ENCODE measurements around the gene ERBB3. TPM values are rescaled to one million over a fixed set of nuclear protein-coding genes. Genes with fewer than 3 reads are reported as not detected.

The ERBB3 gene
- polyA plus RNA-seq, 1 of the 3 experiments (the other 2 are of a cell fraction): 1.4 TPM

DNA sequence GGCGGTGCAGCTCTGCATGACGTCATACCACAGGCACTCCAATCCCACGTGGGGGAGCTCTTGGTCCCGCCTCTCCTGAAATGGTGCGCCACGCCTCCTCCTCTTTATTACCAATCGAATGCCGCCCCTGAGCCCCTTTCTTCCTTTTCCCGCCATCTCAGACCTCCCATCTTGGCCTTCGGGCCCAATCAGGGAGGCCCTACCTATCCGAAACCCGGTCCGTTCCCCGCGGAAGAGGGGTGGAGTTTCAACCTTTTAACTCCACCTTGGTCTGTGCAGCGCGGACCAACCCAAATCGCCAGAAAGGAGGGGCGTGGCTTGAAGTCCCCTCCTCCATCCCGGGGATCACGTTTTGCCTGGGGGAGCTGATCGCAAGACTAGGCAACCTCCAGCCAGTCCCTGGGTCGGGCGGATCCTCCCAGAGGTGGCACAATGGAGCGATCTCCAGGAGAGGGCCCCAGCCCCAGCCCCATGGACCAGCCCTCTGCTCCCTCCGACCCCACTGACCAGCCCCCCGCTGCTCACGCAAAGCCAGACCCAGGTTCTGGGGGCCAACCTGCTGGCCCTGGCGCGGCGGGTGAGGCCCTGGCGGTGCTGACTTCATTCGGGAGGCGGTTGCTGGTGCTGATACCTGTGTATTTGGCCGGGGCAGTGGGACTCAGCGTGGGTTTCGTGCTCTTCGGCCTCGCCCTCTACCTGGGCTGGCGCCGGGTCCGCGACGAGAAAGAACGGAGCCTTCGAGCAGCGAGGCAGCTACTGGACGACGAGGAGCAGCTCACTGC is 48.1 kb downstream of the ERBB3 start, which contains the start of gene ESYT1:
TSS of gene ESYT1 (plus strand) at position 380 of the 782 bp plus-strand sequence. CDS start at position 433, 53 bp downstream.
- Histone ChIP-seq H3K9me3 (no peaks in the 10 kb centered on the region), H2AFZ (ENCODE audit: low read depth) (peak within 1 kb of the TSS; percentile 57; the same call in 1 of the 2 replicates), H3F3A (replicated peaks; ENCODE audit: insufficient read depth) (peaks cover 34% of the 10 kb centered on the region), H3K27me3 (ENCODE audit: insufficient read depth) (no peaks in the 10 kb centered on the region), H3K4me1 (ENCODE audit: control insufficient read depth in 1 of 2, insufficient read depth in 2 of 2, low read depth in 1 of 2, low read length in 1 of 2) (peaks cover 13 to 23% of the 10 kb centered on the region in 2 experiments), H3K4me3 (ENCODE audit: low read depth in 2 of 2, low read length in 1 of 2) (peak within 1 kb of the TSS; percentile 67 to 89), H3K36me3 (replicated peaks in 1 of 2; ENCODE audit: control insufficient read depth in 1 of 2, insufficient read depth in 2 of 2, low read length in 1 of 2) (peaks cover 25 to 28% of the 10 kb centered on the region in 2 experiments), H3K9ac (peak within 1 kb of the TSS; percentile 88), H3K9me2 (no peaks in the 10 kb centered on the region), H3K4me2 (peak within 1 kb of the TSS; percentile 98), H3K27ac (ENCODE audit: low read depth in 2 of 2, low read length in 1 of 2) (peak within 1 kb of the TSS; percentile 85 to 88), H3K79me2 (ENCODE audit: insufficient read depth) (peaks cover 58% of the 10 kb centered on the region), H4K20me1 (ENCODE audit: insufficient read depth) (no peaks in the 10 kb centered on the region)
- POLR2A ChIA-PET: interaction anchor here (0.6 to 2.9 kb wide), 15 partner anchors 9 to 234 kb away, joined by 3 to 44 read pairs (median 6); partner anchors contain the start of genes MYL6, MYL6B, PA2G4 and RNF41
- WGBS (ENCODE audit: low lambda C conversion rate): under 1% methylated on average over 21 of the region's 49 CpGs
- DNase-seq: peak; percentile 94
- CTCF ChIA-PET: interaction anchor here (0.6 to 16.0 kb wide), 13 partner anchors 8 to 94 kb away, joined by 3 to 272 read pairs (median 5); partner anchors contain the start of genes MYL6, MYL6B, RNF41 and SMARCC2
- TF ChIP-seq, protein P1, sequence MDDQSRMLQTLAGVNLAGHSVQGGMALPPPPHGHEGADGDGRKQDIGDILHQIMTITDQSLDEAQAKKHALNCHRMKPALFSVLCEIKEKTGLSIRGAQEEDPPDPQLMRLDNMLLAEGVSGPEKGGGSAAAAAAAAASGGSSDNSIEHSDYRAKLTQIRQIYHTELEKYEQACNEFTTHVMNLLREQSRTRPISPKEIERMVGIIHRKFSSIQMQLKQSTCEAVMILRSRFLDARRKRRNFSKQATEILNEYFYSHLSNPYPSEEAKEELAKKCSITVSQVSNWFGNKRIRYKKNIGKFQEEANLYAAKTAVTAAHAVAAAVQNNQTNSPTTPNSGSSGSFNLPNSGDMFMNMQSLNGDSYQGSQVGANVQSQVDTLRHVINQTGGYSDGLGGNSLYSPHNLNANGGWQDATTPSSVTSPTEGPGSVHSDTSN (IDR thresholded peaks at IDR 0.05): peak; percentile 1; the same call in 1 of the 2 replicates
- TF ChIP-seq JUND (IDR thresholded peaks at IDR 0.05) (peak; percentile 42; the same call in 1 of the 2 replicates), MXI1 (IDR thresholded peaks at IDR 0.05; ENCODE audit: low read depth, low read length) (peak; percentile 85), GABPA (IDR thresholded peaks at IDR 0.05; ENCODE audit: low read depth) (peak; percentile 36; the same call in 1 of the 2 replicates), NRF1 (IDR thresholded peaks at IDR 0.05; ENCODE audit: low read depth, low read length) (no peak), SIN3A (IDR thresholded peaks at IDR 0.05; ENCODE audit: borderline replicate concordance, low read depth, low read length) (peak; percentile 70; the same call in 1 of the 2 replicates), FOSL2 (IDR thresholded peaks at IDR 0.05; ENCODE audit: borderline replicate concordance, low read depth) (peak; percentile 9; the same call in 1 of the 2 replicates), FOXM1 (IDR thresholded peaks at IDR 0.05; ENCODE audit: low read depth) (no peak), RFX5 (IDR thresholded peaks at IDR 0.05; ENCODE audit: low read length) (peak; percentile 79; the same call in 1 of the 2 replicates), RCOR1 (IDR thresholded peaks at IDR 0.05; ENCODE audit: low read length) (no peak), SMC3 (IDR thresholded peaks at IDR 0.05; ENCODE audit: low read depth, low read length) (no peak), MEF2A (IDR thresholded peaks at IDR 0.05; ENCODE audit: borderline replicate concordance, low read depth) (no peak), RXRA (IDR thresholded peaks at IDR 0.05; ENCODE audit: borderline replicate concordance, low read depth) (no peak), TCF12 (IDR thresholded peaks at IDR 0.05) (no peak), NFIC (IDR thresholded peaks at IDR 0.05; ENCODE audit: borderline replicate concordance) (no peak), CHD2 (IDR thresholded peaks at IDR 0.05; ENCODE audit: low read length, partially characterized antibody) (no peak), ELF1 (IDR thresholded peaks at IDR 0.05) (no peak), EZH2phosphoT487 (IDR thresholded peaks at IDR 0.05; ENCODE audit: borderline replicate concordance, low read depth) (no peak), TAF1 (IDR thresholded peaks at IDR 0.05; ENCODE audit: borderline replicate concordance, low read depth, low read length) (peak; percentile 86), YY1 (IDR thresholded peaks at IDR 0.05; ENCODE audit: low read depth) (no peak), RAD21 (IDR thresholded peaks at IDR 0.05; ENCODE audit: low read length) (no peak), EP300 (IDR thresholded peaks at IDR 0.05; ENCODE audit: borderline replicate concordance in 1 of 2, low read depth in 1 of 2, low read length in 1 of 2) (no peak), GATA2 (CRISPR knock-in tag; IDR thresholded peaks at IDR 0.05) (no peak)
- TF ChIP-seq, protein P2, sequence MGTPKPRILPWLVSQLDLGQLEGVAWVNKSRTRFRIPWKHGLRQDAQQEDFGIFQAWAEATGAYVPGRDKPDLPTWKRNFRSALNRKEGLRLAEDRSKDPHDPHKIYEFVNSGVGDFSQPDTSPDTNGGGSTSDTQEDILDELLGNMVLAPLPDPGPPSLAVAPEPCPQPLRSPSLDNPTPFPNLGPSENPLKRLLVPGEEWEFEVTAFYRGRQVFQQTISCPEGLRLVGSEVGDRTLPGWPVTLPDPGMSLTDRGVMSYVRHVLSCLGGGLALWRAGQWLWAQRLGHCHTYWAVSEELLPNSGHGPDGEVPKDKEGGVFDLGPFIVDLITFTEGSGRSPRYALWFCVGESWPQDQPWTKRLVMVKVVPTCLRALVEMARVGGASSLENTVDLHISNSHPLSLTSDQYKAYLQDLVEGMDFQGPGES (IDR thresholded peaks at IDR 0.05; ENCODE audit: low read depth, low read length): no peak
- TF ChIP-seq, protein P3, sequence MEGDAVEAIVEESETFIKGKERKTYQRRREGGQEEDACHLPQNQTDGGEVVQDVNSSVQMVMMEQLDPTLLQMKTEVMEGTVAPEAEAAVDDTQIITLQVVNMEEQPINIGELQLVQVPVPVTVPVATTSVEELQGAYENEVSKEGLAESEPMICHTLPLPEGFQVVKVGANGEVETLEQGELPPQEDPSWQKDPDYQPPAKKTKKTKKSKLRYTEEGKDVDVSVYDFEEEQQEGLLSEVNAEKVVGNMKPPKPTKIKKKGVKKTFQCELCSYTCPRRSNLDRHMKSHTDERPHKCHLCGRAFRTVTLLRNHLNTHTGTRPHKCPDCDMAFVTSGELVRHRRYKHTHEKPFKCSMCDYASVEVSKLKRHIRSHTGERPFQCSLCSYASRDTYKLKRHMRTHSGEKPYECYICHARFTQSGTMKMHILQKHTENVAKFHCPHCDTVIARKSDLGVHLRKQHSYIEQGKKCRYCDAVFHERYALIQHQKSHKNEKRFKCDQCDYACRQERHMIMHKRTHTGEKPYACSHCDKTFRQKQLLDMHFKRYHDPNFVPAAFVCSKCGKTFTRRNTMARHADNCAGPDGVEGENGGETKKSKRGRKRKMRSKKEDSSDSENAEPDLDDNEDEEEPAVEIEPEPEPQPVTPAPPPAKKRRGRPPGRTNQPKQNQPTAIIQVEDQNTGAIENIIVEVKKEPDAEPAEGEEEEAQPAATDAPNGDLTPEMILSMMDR (IDR thresholded peaks at IDR 0.05): no peak; the same call in 1 of the 2 replicates
- TF ChIP-seq, protein P4, sequence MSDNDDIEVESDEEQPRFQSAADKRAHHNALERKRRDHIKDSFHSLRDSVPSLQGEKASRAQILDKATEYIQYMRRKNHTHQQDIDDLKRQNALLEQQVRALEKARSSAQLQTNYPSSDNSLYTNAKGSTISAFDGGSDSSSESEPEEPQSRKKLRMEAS (IDR thresholded peaks at IDR 0.05; ENCODE audit: low read depth): peak; percentile 74; the same call in 1 of the 2 replicates
- TF ChIP-seq, protein P5, sequence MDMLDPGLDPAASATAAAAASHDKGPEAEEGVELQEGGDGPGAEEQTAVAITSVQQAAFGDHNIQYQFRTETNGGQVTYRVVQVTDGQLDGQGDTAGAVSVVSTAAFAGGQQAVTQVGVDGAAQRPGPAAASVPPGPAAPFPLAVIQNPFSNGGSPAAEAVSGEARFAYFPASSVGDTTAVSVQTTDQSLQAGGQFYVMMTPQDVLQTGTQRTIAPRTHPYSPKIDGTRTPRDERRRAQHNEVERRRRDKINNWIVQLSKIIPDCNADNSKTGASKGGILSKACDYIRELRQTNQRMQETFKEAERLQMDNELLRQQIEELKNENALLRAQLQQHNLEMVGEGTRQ (IDR thresholded peaks at IDR 0.05; ENCODE audit: borderline replicate concordance, low read depth, low read length): peak; percentile 16; the same call in 1 of the 2 replicates
- TF ChIP-seq, protein P6, sequence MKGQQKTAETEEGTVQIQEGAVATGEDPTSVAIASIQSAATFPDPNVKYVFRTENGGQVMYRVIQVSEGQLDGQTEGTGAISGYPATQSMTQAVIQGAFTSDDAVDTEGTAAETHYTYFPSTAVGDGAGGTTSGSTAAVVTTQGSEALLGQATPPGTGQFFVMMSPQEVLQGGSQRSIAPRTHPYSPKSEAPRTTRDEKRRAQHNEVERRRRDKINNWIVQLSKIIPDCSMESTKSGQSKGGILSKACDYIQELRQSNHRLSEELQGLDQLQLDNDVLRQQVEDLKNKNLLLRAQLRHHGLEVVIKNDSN (IDR thresholded peaks at IDR 0.05; ENCODE audit: borderline replicate concordance, low read depth): no peak; the same call in 1 of the 2 replicates

All from SK-N-SH (cell line).